ENCODE data around the gene CACNB2.
A peak's percentile ranks its signal among the peaks of the same experiment; 100 is the strongest.

CACNB2 gene

GRCh38 chr10:18571780-18572179 lies 431.6 kb downstream of the CACNB2 start:
- Mint-ChIP-seq H3K36me3 (ENCODE audit: low read depth) (no peaks in the 10 kb centered on the region), H3K27ac (no peak overlapping the region), H3K27me3 (ENCODE audit: low read depth, poor library complexity) (no peaks in the 10 kb centered on the region), H3K4me1 (no peaks in the 10 kb centered on the region), H3K9me3 (peaks cover 11% of the 10 kb centered on the region), H3K4me3 (no peak overlapping the region)
- no peak for TF ChIP-seq CTCF (IDR thresholded peaks at IDR 0.05)
- DNase-seq: no peak

- Mint-ChIP-seq H3K36me3 (ENCODE audit: low read depth) (no peaks in the 10 kb centered on the region), H3K4me1 (no peaks in the 10 kb centered on the region), H3K27me3 (ENCODE audit: low read depth, poor library complexity) (no peaks in the 10 kb centered on the region), H3K9me3 (peaks cover 20% of the 10 kb centered on the region), H3K4me3 (no peak overlapping the region), H3K27ac (no peak overlapping the region)
- DNase-seq: no peak
- TF ChIP-seq CTCF (IDR thresholded peaks at IDR 0.05): no peak
Measured at GRCh38 chr10:18572959-18573561, 432.8 kb downstream of the CACNB2 start.

- Mint-ChIP-seq H3K9me3 (peaks cover 27% of the 10 kb centered on the region), H3K27ac (no peak overlapping the region), H3K4me3 (no peak overlapping the region), H3K36me3 (ENCODE audit: low read depth) (peaks cover 33% of the 10 kb centered on the region), H3K4me1 (no peaks in the 10 kb centered on the region), H3K27me3 (ENCODE audit: low read depth, poor library complexity) (no peaks in the 10 kb centered on the region)
- DNase-seq: no peak
- no peak for TF ChIP-seq CTCF (IDR thresholded peaks at IDR 0.05)
Measured at GRCh38 chr10:18576586-18576985, 436.4 kb downstream of the CACNB2 start.

- Mint-ChIP-seq H3K27ac (no peak overlapping the region), H3K4me3 (no peak overlapping the region), H3K4me1 (peaks cover 12% of the 10 kb centered on the region), H3K9me3 (peaks cover 27% of the 10 kb centered on the region), H3K36me3 (ENCODE audit: low read depth) (peaks cover 40% of the 10 kb centered on the region), H3K27me3 (ENCODE audit: low read depth, poor library complexity) (no peaks in the 10 kb centered on the region)
- TF ChIP-seq CTCF (IDR thresholded peaks at IDR 0.05): no peak
- DNase-seq: no peak
Measured at GRCh38 chr10:18577823-18578685, 437.8 kb downstream of the CACNB2 start.

GRCh38 chr10:18582803-18583202 lies 442.6 kb downstream of the CACNB2 start:
- no peak for TF ChIP-seq CTCF (IDR thresholded peaks at IDR 0.05)
- Mint-ChIP-seq H3K4me1 (peaks cover 22% of the 10 kb centered on the region), H3K27me3 (ENCODE audit: low read depth, poor library complexity) (no peaks in the 10 kb centered on the region), H3K36me3 (ENCODE audit: low read depth) (peaks cover 83% of the 10 kb centered on the region), H3K9me3 (peaks cover 8% of the 10 kb centered on the region), H3K4me3 (no peak overlapping the region), H3K27ac (peak overlapping the region; percentile 94)
- DNase-seq: no peak
